GM18867 (cell line): Measurements from ENCODE around the gene USP5.
A peak's percentile ranks its signal among the peaks of the same experiment; 100 is the strongest.

Source experiments
- ATAC-seq: cut with Tn5 transposase; IDR thresholded peaks from one replicate; pipeline ENCODE4 v1.9.1; 2021; ENCODE audit warnings: mild to moderate bottlenecking, moderate library complexity; ENCODE audit not compliant: unreplicated experiment

The USP5 gene, protein sequence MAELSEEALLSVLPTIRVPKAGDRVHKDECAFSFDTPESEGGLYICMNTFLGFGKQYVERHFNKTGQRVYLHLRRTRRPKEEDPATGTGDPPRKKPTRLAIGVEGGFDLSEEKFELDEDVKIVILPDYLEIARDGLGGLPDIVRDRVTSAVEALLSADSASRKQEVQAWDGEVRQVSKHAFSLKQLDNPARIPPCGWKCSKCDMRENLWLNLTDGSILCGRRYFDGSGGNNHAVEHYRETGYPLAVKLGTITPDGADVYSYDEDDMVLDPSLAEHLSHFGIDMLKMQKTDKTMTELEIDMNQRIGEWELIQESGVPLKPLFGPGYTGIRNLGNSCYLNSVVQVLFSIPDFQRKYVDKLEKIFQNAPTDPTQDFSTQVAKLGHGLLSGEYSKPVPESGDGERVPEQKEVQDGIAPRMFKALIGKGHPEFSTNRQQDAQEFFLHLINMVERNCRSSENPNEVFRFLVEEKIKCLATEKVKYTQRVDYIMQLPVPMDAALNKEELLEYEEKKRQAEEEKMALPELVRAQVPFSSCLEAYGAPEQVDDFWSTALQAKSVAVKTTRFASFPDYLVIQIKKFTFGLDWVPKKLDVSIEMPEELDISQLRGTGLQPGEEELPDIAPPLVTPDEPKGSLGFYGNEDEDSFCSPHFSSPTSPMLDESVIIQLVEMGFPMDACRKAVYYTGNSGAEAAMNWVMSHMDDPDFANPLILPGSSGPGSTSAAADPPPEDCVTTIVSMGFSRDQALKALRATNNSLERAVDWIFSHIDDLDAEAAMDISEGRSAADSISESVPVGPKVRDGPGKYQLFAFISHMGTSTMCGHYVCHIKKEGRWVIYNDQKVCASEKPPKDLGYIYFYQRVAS

DNA sequence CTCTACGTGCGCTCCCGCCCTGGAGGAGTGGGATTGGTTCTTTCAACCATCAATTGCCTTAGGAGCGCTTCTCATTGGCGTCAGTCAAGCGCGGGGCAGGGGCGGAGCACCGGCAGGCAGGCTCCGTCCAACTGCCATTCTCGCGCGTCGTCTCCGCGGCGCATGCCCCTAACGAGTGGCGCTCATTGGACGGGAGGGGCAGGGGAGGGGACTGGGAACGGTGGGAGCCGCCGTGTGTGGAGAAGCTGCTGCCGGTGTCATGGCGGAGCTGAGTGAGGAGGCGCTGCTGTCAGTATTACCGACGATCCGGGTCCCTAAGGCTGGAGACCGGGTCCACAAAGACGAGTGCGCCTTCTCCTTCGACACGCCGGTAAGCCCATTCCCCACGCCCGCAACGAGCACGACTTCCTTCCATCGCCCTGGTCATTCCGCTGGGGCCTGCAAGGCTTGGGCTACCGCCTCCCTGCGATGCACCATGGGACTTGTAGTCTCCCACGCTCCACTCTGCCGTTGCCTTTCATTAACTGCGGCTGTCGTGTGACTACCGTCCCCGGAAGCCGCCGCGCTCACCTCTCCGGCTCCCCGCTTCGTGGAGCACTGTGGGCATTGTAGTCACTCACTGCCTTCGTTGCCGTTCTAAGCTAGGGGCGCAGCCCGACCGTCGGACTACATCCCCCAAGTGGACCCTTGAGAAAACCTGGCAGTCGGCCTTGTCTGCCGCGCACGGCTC lies at the start of gene USP5:
Gene USP5, plus strand, starts transcription at position 230 of the 730 bp plus-strand sequence. Its CDS starts 30 bp downstream, at position 260.
- ATAC-seq = peak; percentile 75

DNA sequence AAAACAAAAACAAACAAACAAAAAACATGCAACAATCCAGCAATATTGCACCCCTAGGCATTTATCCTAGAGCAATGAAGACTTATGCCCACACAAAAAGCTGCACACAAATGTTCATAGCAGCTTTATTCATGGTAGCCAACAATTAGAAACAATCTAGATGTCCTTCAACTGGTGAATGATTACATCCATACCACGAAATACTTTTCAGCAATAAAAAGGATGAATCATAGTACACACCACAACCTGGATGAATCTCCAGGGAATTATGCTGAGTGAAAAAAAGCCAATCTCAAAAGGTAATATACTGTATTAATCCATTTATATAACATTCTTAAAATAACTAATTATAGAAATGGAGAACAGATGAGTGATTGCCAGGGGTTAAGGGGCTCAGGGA lies 44.8 kb upstream of the USP5 start:
- ATAC-seq = no peak

GRCh38 chr12:6809056-6809455 lies 42.9 kb upstream of the USP5 start:
- no peak for ATAC-seq

DNA sequence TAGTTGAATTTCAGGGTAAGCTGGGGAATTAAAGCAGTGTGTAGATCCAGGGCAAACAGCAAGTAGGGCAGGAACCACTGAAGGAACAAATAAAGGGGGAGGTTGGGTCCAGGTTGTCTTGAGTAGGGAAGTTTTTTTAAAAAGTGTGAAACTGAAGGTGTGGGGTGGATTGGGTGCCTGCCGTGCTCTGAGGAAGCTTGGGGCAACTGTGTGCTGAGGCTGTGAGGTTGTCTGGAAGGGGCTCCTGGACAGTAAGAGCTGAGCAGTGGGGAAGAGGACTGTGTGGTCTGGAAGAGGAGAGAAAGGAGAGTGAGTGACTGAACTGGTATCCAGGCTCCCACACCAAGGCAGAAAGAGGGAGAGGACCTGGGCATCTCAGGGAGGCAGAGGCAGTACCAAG lies 41.2 kb upstream of the USP5 start:
- ATAC-seq = no peak

DNA sequence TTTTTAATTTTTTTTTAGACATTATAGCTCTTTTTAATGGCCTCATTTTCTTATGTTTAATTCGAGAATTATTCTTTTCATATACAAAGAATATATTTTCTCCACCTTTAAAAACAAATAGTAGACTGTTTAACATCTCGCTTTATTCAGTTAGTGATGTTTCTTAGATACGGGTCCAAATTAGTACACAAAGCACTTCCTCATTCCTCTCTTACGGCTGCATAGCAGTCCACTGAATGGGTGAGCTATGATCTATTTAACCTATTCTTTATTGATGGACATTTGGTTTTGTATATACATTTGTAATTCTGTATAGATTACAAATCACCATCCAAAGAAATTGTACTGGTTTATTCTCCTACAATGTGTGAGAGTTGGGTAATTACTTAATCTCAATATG lies 38.6 kb upstream of the USP5 start:
- no peak for ATAC-seq

DNA sequence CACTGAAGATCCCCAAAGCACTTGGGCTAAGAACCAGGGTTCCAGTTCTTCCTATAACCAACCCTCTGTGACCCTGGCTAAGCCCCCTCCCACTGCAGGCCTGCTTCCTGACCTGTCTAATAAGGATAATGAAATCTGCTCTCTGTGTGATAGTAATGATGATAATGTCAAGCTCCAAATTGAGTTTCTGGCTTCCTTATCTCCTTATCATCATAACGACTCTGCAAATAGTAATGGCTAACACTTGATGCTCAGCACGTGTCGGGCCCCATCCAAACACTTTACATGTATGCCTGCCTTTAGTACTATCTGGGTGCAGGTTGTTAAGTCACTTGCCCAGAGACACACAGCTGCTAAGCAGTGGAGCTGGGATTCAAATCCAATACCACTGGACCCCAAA lies 35.4 kb upstream of the USP5 start:
- no peak for ATAC-seq

GRCh38 chr12:6817098-6817497 lies 34.9 kb upstream of the USP5 start:
- no peak for ATAC-seq

GRCh38 chr12:6817662-6818157 lies 34.2 kb upstream of the USP5 start:
- ATAC-seq = no peak

GRCh38 chr12:6818222-6818621 lies 33.7 kb upstream of the USP5 start:
- ATAC-seq = no peak

GRCh38 chr12:6818645-6819044 lies 33.3 kb upstream of the USP5 start:
- no peak for ATAC-seq

DNA sequence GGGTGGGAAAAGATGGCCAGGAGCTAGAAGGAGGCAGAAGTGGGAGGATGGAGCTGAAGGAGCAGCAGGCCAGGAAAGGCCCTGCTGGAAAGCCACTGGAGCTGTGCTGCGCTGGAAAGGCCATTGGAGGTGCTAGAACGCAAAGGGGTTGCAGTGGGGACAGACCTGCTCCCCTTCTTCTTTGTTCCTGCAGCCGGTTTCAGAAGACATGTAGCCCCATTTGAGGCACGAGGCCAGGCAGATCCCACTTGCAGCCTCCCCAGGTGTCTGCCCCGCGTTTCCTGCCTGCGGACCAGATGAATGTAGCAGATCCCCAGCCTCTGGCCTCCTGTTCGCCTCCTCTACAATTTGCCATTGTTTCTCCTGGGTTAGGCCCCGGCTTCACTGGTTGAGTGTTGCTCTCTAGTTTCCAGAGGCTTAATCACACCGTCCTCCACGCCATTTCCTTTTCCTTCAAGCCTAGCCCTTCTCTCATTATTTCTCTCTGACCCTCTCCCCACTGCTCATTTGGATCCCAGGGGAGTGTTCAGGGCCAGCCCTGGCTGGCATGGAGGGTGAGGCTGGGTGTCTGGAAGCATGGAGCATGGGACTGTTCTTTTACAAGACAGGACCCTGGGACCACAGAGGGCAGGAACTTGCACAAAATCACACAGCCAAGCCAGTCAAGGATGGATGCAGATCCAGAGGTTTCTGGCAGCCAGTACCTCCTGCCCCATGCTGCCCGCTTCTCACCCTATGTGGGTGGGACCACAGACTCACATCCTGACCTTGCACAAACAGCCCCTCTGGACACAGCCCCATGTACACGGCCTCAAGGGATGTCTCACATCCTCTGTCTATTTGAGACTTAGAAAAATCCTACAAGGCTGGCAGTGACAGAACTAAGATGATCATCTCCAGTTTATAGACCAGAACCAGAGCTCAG lies 32.6 kb upstream of the USP5 start:
- no peak for ATAC-seq

- no peak for ATAC-seq
Observed at GRCh38 chr12:6820166-6820565, 31.8 kb upstream of the USP5 start.

DNA sequence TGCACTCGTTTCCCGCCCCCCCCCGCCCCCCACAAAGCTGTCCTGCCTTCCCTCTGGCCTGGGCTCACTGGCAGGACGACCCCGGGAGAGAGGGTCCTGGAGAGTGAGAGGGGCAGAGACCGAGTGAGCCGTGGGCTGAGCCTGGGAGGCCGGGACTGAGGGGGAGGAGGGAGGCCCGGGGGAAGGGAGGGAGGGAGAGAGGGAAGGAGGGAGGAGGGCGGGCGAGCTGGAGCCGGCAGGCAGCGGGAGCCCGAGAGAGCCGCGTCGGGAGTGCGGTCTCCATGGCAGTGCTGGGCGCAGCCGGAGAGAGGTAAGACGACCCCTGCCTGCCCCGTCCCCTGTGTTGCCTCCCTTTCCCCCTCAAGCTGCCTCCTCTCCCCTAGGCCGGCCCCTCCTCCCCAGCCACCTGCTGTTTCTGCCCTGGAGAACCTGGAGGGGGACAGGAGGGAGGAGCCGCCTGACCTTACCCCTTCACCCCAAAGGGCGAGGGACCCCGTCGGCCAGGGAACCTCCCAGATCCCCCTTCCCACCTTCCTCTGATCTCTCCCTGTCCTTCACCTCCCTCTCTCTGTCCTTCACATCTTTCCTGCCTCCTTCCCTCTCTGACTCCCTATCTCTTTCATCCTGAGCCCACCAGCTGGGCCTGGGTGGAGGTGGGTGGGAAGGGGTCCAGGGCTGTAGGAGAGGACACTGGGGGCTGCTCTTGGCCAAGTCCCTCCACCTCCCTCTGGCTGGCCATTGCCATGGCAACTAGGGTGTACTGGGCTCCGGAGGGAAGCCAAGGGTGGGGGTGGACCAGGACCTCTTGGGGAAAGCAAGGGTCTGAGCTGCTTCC lies 30.1 kb upstream of the USP5 start, which contains the start of gene GPR162:
Gene GPR162, plus strand, starts transcription at position 231 of the 835 bp plus-strand sequence. CDS start 2,078 bp downstream, outside the sequence.
- no peak for ATAC-seq

DNA sequence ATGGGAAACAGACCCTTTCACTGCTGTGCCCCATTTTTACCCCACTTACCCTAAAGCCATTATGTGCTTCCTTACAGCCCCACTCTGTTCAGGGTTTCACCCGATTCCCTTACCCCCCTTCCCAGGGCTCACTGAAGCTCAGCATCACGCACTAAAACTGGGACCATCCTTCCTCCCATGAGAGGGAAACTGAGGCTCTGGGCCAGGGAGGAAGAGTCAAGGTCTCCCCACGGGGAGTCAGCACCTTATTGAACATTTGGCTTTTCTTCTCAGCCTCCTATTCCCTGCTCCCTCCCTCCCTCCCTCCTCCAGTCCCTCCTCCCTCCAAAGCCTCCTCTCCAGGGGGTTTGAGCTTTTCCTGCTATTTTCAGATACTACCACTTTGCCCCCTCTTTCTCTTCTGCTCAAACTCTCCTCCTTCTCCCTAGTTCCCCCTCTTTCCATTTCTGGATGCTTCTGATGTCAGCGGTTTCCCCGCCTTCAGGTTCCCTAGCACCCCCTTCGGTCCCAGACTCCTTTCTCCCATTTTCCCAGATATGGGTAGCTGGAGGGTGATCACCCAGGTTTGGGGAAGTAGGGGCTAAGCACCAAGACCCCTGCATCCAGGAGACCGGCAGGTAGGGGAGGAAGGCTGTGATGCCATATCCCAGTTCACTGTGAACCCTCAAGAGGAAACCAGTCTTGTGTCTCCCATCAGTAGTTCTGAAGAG lies 29.4 kb upstream of the USP5 start:
- ATAC-seq = no peak

DNA sequence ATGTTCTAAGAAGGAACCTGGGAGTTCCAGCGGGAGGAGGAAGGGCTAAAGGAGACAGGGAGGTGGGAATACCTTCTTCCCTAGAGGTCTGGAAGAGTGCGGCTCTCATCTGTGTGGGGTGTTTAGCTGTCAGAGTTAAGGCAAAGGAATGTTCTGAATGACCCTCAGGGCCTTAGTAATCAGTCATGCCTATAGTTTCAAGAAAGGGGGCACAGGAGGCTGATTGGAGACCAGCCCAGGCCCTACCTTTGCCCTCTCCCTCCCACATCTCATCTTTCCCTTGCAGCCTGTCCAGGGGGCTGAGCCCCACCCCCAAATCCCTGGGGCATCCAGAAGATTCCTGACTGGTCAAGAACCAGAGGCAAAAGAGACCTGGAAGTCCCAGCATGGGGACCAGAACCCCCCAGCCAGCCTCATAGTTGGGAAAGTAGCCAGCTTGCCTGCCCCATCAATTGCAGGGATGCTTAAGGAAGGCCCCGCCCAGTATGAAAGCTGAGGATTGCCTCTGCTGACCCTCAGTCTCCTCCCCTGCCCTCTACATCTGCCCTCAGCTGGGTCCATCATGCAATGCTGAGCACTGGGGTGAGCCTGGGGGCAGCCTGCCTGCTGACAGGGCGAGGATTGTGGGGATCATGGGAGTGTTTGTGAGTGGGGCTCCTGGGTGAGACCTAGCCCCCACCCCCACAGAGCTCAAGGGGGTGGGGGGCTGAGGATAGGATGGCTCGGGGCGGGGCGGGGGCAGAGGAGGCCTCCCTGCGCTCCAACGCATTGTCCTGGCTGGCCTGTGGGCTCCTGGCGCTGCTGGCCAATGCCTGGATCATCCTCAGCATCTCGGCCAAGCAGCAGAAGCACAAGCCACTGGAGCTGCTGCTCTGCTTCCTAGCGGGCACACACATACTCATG lies 28.5 kb upstream of the USP5 start:
- no peak for ATAC-seq

- ATAC-seq = no peak
Observed at GRCh38 chr12:6824085-6824775, 27.7 kb upstream of the USP5 start.

DNA sequence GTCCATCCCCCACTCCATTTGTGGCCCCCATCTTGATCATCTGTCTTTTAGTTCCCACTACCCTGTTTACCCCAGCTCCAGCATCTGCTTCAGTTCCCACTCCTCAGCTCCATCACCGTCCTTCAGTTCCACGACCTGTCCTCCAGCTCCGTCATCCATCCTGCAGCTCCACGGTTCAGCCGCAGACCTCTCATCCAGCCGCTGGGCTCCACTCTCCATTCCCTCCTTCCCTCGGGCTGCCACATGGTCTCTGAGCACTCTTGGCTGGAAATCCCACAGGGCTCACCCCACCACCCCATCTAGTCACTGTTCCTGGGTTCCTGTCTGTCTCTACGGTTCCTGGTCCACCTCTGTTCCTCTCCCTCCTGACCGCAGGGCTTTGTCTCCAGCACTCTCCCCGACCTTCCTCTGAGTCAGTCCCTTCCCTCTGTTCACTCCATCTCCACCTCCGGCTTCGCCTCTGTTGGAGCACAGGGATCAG lies 27.0 kb upstream of the USP5 start:
- ATAC-seq = no peak
